Central memory CD4-positive, alpha-beta T cell (primary cell): ENCODE results near the gene SORCS2.

ENCODE experiments used
- DNase-seq: peaks from one replicate; pipeline ENCODE4 v3.0.0; 2022

Gene SORCS2

GRCh38 chr4:7362341-7362740 is 170.0 kb downstream of the SORCS2 start:
- DNase-seq, result no peak

DNA sequence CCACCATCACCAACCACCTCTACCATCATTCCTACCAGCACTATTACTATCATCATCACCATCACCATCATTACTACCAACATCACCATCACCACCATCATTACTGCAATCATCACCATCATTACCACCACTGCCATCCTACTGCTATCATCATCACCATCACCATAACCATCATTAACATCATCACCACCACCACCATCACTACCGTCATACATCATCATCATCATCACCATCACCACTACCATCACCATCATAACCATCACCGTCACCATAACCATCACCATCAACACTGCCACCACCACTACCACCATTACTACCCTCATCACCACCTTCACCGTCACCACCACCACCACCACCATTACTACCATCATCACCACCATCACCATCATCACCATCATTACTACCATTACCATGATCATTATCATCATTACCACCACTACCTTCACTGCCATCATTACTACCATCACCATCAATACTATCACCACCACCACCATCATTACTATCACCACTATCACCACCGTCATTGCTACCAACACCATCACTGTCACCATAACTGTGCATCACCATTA is 170.6 kb downstream of the SORCS2 start:
- DNase-seq, result no peak

DNA sequence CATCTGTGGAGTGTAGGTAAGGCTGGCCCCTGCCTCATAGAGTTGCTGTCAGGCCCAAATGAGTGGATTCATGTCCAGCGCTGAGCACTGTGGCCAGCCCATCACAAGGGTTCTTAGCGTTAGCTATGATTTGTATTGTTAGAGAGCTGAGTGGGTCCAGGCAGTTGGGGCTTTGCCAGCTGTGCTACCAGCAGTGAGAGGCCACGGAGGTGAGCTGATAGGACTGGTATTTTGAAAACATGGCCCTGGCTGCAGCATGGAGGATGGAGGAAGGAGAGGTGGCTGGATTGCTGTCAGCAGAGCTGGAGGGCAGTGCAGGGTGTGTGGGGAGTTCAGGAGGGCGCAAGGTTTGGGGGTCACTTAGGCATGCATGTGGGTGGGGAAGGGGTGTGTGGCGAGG is 172.6 kb downstream of the SORCS2 start:
- no peak for DNase-seq

GRCh38 chr4:7365462-7366179 is 173.3 kb downstream of the SORCS2 start:
- no peak for DNase-seq

- no peak for DNase-seq
Observed at GRCh38 chr4:7366180-7366945, 174.0 kb downstream of the SORCS2 start.

DNA sequence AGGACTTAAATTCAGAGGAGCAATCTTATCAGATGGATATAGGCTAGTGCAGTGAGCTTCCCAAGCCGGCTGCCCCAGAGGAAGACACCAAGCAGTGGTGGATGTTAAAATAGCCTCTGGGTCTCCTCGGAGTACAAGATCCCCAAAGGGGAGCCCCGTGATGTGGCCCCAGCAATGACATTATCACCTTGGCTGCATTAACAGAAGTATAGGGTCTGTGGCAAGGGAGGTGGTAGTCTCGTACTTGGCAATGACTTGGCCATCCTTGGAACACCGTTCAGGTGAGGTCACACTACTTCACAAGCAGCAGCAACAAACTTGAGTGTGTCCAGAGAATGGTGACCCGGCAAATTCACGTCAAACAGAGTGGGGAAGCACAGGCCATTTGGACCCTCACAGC is 174.6 kb downstream of the SORCS2 start:
- DNase-seq, result no peak

DNA sequence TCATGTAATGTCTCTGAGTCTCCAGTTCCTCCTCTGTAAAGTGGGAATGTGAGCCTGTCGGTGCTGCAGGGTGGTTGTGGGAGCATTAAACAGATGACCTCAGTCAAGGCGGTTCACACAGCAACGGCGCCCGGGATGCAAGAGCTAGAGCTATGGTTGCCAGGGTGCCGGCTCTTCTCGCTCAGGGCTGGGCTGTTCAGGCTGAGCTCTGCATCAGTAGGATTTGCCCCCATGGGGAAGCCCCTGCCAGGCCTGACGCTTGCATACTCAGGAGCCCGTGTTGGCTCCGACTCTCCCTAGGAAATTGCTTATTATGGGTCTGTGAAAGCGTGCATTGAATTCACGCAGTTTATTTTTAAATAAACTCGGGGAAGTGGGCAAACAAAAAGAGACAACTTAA is 175.1 kb downstream of the SORCS2 start:
- DNase-seq, result no peak

GRCh38 chr4:7367864-7368277 is 175.5 kb downstream of the SORCS2 start:
- no peak for DNase-seq

GRCh38 chr4:7368296-7368695 is 176.0 kb downstream of the SORCS2 start:
- no peak for DNase-seq

DNA sequence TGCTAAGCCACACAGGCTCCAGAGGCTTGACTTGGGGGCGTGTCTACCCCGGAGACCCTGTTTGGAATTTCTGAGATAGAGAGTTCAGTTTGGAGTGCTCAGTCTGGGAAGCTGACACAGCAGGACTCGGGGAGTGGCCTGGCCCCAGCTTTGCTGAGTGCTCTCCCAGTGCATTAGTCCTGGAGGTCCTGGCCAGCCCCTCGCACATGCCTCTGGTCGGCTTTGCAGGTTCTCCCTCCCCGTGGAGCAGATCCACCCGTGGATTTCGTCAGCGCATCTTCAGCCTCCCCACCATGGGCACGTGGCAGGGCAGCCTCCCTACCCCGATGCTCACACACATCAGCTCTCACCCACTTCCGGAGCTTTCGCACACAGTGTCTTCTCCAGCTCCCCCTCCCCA is 177.2 kb downstream of the SORCS2 start:
- no peak for DNase-seq

- DNase-seq, result no peak
Observed at GRCh38 chr4:7370038-7370437, 177.7 kb downstream of the SORCS2 start.

GRCh38 chr4:7371210-7371941 is 179.0 kb downstream of the SORCS2 start:
- no peak for DNase-seq

GRCh38 chr4:7372673-7373072 is 180.3 kb downstream of the SORCS2 start:
- DNase-seq, result no peak

- no peak for DNase-seq
Observed at GRCh38 chr4:7374571-7374970, 182.2 kb downstream of the SORCS2 start.

DNA sequence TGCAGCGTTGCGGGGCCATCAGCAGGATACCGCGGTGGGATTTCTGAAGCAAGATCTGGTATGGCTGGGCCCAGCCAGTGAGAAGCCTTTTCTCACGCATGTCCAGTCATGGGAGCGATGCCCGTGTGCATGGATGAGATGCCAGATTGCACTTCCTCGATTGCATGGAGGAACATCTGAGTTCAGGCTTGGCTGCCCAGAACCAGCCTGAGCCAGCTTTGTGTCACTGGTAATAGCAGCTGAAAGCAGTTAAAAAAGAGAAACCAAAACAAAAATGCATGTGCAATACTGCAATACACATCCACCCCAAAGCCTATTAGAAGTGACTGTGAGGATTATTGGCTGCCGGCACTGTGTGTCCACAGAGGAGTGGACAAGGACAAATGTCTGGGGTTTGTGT is 183.1 kb downstream of the SORCS2 start:
- DNase-seq, result no peak

DNA sequence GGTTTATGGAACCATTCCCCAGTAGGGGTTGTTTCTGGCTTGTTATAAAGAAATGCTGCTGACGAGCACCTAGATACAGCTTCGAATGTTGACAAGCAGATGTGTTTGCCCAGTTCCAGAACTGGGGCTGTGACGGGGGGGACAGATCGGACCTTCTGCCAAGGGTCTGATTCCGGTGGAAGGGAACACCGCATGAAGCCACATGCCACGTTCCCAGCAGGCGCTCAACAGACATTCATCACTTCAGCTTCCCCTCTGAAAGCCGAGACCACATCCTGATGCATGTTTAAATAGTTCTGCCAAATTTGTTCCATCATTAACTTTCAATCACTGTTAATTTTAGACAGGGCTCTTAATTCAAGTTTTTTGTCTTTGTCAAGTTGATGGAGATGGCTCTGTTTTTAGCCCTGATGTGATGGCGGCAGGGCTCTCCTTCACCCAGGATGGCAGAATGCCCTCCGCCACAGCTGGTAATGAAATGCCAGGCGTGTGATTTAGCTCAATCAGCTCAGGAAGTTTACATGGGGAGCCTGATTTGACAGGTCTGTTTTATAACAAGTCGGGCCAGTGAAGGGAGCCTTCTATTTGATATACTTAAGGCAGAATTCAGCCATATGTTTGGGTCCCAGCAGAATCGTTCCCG is 185.0 kb downstream of the SORCS2 start:
- DNase-seq, result no peak

- DNase-seq, result no peak
Observed at GRCh38 chr4:7379186-7379585, 186.8 kb downstream of the SORCS2 start.

GRCh38 chr4:7379719-7380118 is 187.4 kb downstream of the SORCS2 start:
- DNase-seq, result no peak

GRCh38 chr4:7381221-7381889 is 189.0 kb downstream of the SORCS2 start:
- DNase-seq, result no peak

DNA sequence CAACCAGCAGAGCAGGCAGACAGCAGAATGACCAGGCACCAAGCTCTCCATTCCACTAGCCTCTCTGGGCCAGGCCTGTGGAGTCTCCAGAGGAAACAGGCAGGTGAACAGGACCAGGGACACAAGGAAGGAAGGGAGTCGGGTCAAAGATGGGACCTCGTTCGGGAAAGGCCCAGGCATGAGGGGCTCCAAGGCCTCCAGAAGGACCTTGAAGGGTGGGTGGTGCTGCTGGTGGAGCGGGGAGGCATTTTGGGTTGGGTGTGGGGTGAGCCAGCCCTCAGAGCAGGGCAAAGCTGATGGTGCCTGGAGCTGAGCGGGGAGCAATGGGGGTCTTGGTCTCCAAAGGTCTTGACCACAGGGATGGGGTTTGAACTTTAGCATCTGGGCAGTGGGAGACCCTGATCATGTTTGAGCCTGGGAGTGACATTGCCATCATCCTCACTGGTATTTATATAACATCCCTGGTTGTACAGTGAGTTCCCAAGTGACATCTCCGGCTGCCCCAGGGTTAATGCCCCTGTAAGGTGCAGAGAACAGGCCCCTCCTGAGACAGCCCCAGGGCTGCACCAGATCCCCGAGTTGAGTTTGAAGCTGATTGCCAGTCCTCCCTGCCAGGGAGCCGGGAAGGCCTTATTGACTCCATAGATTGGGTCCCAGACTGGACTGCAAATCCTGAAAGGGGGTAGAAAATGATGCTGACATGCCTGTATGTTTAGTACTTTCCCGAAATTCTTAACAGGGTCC is 189.7 kb downstream of the SORCS2 start:
- DNase-seq, result no peak

DNA sequence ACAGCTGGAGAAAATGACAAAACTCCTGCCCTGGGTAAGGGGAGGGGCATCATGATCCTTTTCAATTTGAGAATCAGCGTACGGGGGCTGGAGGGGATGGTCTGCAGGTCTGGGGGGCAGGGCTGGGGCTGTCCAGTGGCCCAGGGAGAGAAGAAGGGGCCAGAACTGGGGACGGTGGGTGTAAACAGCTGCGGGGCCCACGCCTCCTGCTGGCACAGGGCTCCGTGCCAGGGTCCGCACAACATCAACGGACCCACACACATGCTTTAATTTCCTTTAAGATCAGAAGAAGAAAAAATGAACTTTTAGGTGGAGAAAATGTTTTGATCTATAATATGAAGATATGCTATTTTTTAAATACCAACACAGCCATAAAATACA is 190.3 kb downstream of the SORCS2 start:
- no peak for DNase-seq

GRCh38 chr4:7383266-7383665 is 190.9 kb downstream of the SORCS2 start:
- no peak for DNase-seq
